Measurements from ENCODE around the gene PRKCZ. TPM values are rescaled to one million over a fixed set of nuclear protein-coding genes. Genes with fewer than 3 reads are reported as not detected.

The PRKCZ gene
- total and polyA plus RNA-seq, 9 of the 15 experiments (the other 6 are each of a cell fraction or from before 2014, with no cell fraction given): 0.07 to 3.1 (median 1.3) TPM

GRCh38 chr1:2227346-2228156, 177.3 kb downstream of the PRKCZ start (continued):
- TF ChIP-seq CREB3L1 (IDR thresholded peaks at IDR 0.05; ENCODE audit: borderline replicate concordance, low read depth) (peak; percentile 77), SRF (CRISPR knock-in tag; IDR thresholded peaks at IDR 0.05) (peak in 1 of 2 experiments; percentile 8; a peak in 1 of 4 replicates), PREB (CRISPR knock-in tag; IDR thresholded peaks at IDR 0.05) (no peak), SMARCA5 (IDR thresholded peaks at IDR 0.05) (no peak), KLF6 (CRISPR knock-in tag; IDR thresholded peaks at IDR 0.05; ENCODE audit: borderline replicate concordance) (no peak), RB1 (IDR thresholded peaks at IDR 0.05; ENCODE audit: low read depth) (peak; percentile 85), SOX6 (IDR thresholded peaks at IDR 0.05) (peak; percentile 30; the same call in 1 of the 2 replicates), ZNF217 (CRISPR knock-in tag; IDR thresholded peaks at IDR 0.05) (no peak), U2AF1 (optimal IDR thresholded peaks at IDR 0.05; ENCODE audit: low read depth, low read length) (peak; percentile 64), POU5F1 (IDR thresholded peaks at IDR 0.05; ENCODE audit: borderline replicate concordance, low read depth, low read length, partially characterized antibody) (no peak), ZNF263 (CRISPR knock-in tag; IDR thresholded peaks at IDR 0.05; ENCODE audit: borderline replicate concordance) (peak; percentile 29; the same call in 1 of the 2 replicates), KLF1 (tag; IDR thresholded peaks at IDR 0.05) (peak; percentile 41; the same call in 1 of the 2 replicates), BRCA1 (IDR thresholded peaks at IDR 0.05) (no peak), BRCA1 (CRISPR knock-in tag; IDR thresholded peaks at IDR 0.05) (no peak), ZNF253 (CRISPR knock-in tag; conservative IDR thresholded peaks at IDR 0.05) (no peak), ZNF311 (CRISPR knock-in tag; IDR thresholded peaks at IDR 0.05) (no peak), COPS2 (conservative IDR thresholded peaks at IDR 0.05) (no peak), ZNF445 (CRISPR knock-in tag; IDR thresholded peaks at IDR 0.05; ENCODE audit: low read depth) (no peak), TCFL5 (CRISPR knock-in tag; conservative IDR thresholded peaks at IDR 0.05) (no peak), TAL1 (IDR thresholded peaks at IDR 0.05) (no peak)
- TF ChIP-seq, protein P1, sequence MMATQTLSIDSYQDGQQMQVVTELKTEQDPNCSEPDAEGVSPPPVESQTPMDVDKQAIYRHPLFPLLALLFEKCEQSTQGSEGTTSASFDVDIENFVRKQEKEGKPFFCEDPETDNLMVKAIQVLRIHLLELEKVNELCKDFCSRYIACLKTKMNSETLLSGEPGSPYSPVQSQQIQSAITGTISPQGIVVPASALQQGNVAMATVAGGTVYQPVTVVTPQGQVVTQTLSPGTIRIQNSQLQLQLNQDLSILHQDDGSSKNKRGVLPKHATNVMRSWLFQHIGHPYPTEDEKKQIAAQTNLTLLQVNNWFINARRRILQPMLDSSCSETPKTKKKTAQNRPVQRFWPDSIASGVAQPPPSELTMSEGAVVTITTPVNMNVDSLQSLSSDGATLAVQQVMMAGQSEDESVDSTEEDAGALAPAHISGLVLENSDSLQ (IDR thresholded peaks at IDR 0.05): no peak
- TF ChIP-seq, protein P2, sequence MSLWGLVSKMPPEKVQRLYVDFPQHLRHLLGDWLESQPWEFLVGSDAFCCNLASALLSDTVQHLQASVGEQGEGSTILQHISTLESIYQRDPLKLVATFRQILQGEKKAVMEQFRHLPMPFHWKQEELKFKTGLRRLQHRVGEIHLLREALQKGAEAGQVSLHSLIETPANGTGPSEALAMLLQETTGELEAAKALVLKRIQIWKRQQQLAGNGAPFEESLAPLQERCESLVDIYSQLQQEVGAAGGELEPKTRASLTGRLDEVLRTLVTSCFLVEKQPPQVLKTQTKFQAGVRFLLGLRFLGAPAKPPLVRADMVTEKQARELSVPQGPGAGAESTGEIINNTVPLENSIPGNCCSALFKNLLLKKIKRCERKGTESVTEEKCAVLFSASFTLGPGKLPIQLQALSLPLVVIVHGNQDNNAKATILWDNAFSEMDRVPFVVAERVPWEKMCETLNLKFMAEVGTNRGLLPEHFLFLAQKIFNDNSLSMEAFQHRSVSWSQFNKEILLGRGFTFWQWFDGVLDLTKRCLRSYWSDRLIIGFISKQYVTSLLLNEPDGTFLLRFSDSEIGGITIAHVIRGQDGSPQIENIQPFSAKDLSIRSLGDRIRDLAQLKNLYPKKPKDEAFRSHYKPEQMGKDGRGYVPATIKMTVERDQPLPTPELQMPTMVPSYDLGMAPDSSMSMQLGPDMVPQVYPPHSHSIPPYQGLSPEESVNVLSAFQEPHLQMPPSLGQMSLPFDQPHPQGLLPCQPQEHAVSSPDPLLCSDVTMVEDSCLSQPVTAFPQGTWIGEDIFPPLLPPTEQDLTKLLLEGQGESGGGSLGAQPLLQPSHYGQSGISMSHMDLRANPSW (CRISPR knock-in tag; IDR thresholded peaks at IDR 0.05): no peak
